ENCODE data around the gene OBSL1.

OBSL1 gene

DNA sequence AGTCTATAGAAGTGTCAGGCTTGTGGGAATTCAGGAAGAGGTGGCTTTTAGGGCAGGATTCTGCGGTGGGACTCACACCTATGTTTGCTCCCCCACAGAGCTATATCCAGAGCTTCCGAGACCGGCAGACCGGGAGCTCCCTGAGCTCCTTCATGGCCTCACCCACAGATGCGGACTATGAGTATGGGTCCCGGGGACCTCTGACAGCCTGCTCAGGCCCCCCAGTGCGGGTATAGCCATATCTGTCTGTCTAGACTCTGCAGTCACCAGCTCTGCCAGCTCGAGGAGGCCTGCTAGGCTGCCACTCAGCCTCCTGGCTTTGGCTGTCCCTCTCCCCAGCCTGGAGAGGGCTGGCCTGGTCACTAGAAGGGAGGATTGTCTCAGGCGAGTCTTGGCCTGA lies 21.7 kb downstream of the OBSL1 start:
- Histone ChIP-seq H3K4me3 (ENCODE audit: low read length) (no peak overlapping the region), H3K27me3 (ENCODE audit: control insufficient read depth, insufficient read depth, low read length) (no peaks in the 10 kb centered on the region; the same call in 1 of the 2 replicates), H3K36me3 (ENCODE audit: control insufficient read depth, insufficient read depth, low read length) (peaks cover 7% of the 10 kb centered on the region; the same call in 1 of the 2 replicates), H3K4me1 (ENCODE audit: control insufficient read depth, insufficient read depth, low read length) (0 out of 2 replicates have a peak, but pooled peaks cover 4% of the 10 kb centered on the region), H3K27ac (ENCODE audit: low read length) (no peak overlapping the region), H3K9me3 (ENCODE audit: control insufficient read depth, insufficient read depth, low read length) (no peaks in the 10 kb centered on the region)
- WGBS (ENCODE audit: insufficient coverage, insufficient read length): no CpG with 5 or more reads among the region's 9 CpGs
- no peak for DNase-seq (ENCODE audit: low read depth, low spot score)

DNA sequence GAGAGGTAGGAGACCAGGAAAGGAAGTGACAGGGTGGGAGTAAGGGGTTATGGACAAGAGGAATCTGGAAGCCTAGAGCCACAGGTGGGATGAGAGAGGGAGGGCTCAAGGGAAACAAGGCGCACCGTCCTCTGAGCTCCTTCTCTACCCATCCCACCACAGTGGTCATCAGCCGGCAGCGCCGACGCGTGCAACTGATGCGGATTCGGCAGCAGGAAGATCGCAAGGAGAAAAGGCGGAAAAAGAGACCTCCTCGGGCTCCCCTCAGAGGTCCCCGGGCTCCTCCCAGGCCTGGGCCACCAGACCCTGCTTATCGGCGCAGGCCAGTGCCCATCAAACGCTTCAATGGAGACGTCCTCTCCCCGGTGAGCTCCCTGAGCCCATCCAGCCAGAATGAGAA lies 22.3 kb downstream of the OBSL1 start:
- no peaks in the 10 kb centered on the region for H3K9me3 ChIP-seq (ENCODE audit: control insufficient read depth, insufficient read depth, low read length)
- WGBS (ENCODE audit: insufficient coverage, insufficient read length): no CpG with 5 or more reads among the region's 18 CpGs
- no peaks in the 10 kb centered on the region; the same call in 1 of the 2 replicates for H3K27me3 ChIP-seq (ENCODE audit: control insufficient read depth, insufficient read depth, low read length)

DNA sequence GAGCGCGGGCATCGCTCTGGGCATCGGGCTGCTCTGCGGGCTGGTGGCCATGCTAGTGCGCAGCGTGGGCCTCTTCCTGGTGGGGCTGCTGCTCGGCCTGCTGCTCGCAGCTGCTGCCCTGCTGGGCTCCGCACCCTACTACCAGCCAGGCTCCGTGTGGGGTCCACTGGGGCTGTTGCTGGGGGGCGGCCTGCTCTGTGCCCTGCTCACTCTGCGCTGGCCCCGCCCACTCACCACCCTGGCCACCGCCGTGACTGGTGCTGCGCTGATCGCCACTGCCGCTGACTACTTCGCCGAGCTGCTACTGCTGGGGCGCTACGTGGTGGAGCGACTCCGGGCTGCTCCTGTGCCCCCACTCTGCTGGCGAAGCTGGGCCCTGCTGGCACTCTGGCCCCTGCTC lies 23.7 kb downstream of the OBSL1 start:
- no peak for DNase-seq (ENCODE audit: low read depth, low spot score)
- no peaks in the 10 kb centered on the region for H3K27me3 ChIP-seq (ENCODE audit: control insufficient read depth, insufficient read depth, low read length)
- 0 out of 2 replicates have a peak, but pooled peaks cover 5% of the 10 kb centered on the region for H3K4me1 ChIP-seq (ENCODE audit: control insufficient read depth, insufficient read depth, low read length)
- WGBS (ENCODE audit: insufficient coverage, insufficient read length): no CpG with 5 or more reads among the region's 26 CpGs
- no peaks in the 10 kb centered on the region for H3K9me3 ChIP-seq (ENCODE audit: control insufficient read depth, insufficient read depth, low read length)
- no peak overlapping the region for H3K27ac ChIP-seq (ENCODE audit: low read length)
- no peak overlapping the region for H3K4me3 ChIP-seq (ENCODE audit: low read length)
- H3K36me3 ChIP-seq (ENCODE audit: control insufficient read depth, insufficient read depth, low read length): peaks cover 7% of the 10 kb centered on the region; the same call in 1 of the 2 replicates

More for the DNA sequence above, 22.3 kb downstream of the OBSL1 start:
- Histone ChIP-seq H3K36me3 (ENCODE audit: control insufficient read depth, insufficient read depth, low read length) (peaks cover 7% of the 10 kb centered on the region; the same call in 1 of the 2 replicates), H3K4me3 (ENCODE audit: low read length) (no peak overlapping the region), H3K27ac (ENCODE audit: low read length) (no peak overlapping the region), H3K4me1 (ENCODE audit: control insufficient read depth, insufficient read depth, low read length) (0 out of 2 replicates have a peak, but pooled peaks cover 5% of the 10 kb centered on the region)
- DNase-seq (ENCODE audit: low read depth, low spot score): no peak

DNA sequence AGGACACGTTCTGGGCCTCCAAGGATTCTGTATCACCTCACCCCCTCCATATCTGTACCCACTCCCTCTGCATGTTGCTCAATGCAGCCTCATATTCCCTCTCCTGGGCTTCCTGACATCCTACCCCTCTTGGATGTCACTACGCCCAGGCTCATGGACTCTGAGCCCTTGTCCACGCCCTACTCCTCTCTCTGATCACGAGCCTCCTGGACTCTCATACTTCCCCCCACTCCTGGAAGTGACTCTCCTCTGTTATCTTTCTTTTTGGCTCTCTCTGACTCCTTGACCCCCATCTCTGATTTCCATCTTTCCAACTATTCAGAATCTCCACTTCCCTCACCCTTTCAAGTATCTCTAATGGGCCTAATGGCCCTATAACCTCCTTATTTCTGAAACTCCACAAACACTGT lies 25.4 kb downstream of the OBSL1 start:
- Histone ChIP-seq H3K4me1 (ENCODE audit: control insufficient read depth, insufficient read depth, low read length) (0 out of 2 replicates have a peak, but pooled peaks cover 5% of the 10 kb centered on the region), H3K9me3 (ENCODE audit: control insufficient read depth, insufficient read depth, low read length) (no peaks in the 10 kb centered on the region), H3K27me3 (ENCODE audit: control insufficient read depth, insufficient read depth, low read length) (no peaks in the 10 kb centered on the region), H3K27ac (ENCODE audit: low read length) (no peak overlapping the region), H3K36me3 (ENCODE audit: control insufficient read depth, insufficient read depth, low read length) (peaks cover 7% of the 10 kb centered on the region; the same call in 1 of the 2 replicates), H3K4me3 (ENCODE audit: low read length) (no peak overlapping the region)
- DNase-seq (ENCODE audit: low read depth, low spot score): no peak
- no CpG with 5 or more reads among the region's 4 CpGs for WGBS (ENCODE audit: insufficient coverage, insufficient read length)

DNA sequence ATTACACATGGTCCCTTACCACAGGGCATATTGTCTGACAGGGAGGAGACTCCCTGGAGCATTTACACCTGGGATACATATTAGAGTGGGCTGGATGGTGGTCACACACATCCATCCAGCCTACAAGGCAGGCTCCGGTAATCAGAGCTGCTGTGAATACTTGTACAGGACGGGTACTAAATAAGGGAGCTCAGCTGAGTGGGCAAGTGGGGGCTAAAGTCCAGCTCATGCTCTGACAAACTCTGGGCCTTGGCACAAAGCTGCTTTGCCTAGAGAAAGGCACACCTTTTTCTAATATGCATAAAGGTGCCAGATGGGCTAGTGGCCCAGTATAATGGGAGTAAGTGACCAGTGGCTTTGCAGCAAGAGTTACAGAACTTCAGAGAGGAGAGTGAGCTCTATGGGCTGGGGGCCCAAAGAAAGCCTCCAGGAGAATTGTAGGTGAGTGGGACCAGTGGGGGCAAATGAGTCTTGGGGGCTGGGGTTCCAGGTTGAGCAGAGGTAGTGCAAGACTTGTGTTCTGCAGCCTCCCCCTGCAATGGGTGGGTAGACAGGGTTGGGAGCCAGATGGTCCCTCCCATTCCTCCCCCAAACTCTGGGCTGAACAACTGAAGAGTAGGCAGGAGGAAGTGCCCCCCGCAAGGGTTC lies 25.9 kb downstream of the OBSL1 start:
- no CpG with 5 or more reads among the region's 3 CpGs for WGBS (ENCODE audit: insufficient coverage, insufficient read length)
- DNase-seq (ENCODE audit: low read depth, low spot score): no peak
- H3K36me3 ChIP-seq (ENCODE audit: control insufficient read depth, insufficient read depth, low read length): peaks cover 8% of the 10 kb centered on the region
- H3K4me3 ChIP-seq (ENCODE audit: low read length): no peak overlapping the region
- no peaks in the 10 kb centered on the region for H3K27me3 ChIP-seq (ENCODE audit: control insufficient read depth, insufficient read depth, low read length)
- H3K27ac ChIP-seq (ENCODE audit: low read length): no peak overlapping the region
- H3K4me1 ChIP-seq (ENCODE audit: control insufficient read depth, insufficient read depth, low read length): 0 out of 2 replicates have a peak, but pooled peaks cover 3% of the 10 kb centered on the region
- no peaks in the 10 kb centered on the region for H3K9me3 ChIP-seq (ENCODE audit: control insufficient read depth, insufficient read depth, low read length)

DNA sequence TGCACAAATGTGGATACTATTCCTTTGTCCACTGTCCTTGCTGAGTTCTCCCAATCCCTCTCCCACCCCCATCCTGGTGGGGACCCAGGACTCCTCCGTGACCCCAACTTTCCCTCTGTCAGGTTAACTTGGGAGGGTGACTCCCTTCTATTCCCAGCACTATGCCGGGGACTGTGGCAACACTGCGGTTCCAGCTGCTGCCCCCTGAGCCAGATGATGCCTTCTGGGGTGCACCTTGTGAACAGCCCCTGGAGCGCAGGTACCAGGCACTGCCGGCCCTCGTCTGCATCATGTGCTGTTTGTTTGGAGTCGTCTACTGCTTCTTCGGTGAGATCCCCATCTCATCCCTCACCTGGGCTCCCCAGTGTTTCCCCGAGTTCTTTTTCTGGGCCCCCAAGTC lies 26.8 kb downstream of the OBSL1 start:
- Histone ChIP-seq H3K27ac (ENCODE audit: low read length) (no peak overlapping the region), H3K4me1 (ENCODE audit: control insufficient read depth, insufficient read depth, low read length) (0 out of 2 replicates have a peak, but pooled peaks cover 3% of the 10 kb centered on the region), H3K36me3 (ENCODE audit: control insufficient read depth, insufficient read depth, low read length) (peaks cover 17% of the 10 kb centered on the region), H3K9me3 (ENCODE audit: control insufficient read depth, insufficient read depth, low read length) (no peaks in the 10 kb centered on the region), H3K27me3 (ENCODE audit: control insufficient read depth, insufficient read depth, low read length) (no peaks in the 10 kb centered on the region), H3K4me3 (ENCODE audit: low read length) (peak overlapping the region; percentile 40; the same call in 1 of the 2 replicates)
- no peak for DNase-seq (ENCODE audit: low read depth, low spot score)
- no CpG with 5 or more reads among the region's 9 CpGs for WGBS (ENCODE audit: insufficient coverage, insufficient read length)

DNA sequence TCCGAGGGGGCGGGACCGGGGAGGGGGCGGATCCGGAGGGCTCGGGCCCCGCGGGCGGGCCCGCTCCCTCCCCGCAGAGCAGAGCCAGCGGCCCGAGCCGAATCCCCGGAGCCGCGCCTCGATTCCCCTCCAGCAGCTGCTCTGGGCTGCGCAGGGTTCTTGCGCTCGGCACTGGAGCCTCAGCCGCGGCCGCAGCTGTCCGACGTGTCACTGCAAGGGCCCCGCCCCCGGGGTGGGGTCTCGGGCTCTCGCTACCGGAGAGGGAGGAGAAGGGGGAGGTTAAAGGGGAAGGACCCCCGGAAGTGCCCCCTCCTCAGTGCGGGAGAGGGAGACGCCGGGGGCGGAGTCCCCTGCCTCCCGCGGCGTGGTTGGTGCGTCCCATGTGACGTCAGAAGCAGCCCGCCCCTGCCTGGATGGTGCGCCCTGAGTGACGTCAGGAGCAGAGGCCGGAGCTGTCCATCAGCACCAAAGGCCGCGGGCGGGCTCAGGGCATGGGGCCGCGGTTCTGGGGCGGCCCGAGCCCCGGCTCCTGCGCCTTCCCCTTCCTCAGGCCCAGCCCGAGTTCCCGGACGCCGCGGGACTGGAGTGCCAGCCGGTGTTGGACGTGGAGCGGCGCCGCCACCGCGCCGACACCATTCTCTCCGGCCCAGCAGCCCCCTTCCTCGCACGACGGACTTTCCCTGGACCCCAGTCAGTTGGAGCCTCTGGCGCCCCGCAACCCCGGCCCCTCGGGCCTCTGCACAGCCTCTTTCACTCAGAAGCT lies 27.6 kb downstream of the OBSL1 start, which contains the start of the genes CHPF and TMEM198:
TSS of gene CHPF (minus strand) at position 214 of the 763 bp plus-strand sequence. CDS start 271 bp downstream, outside the sequence.
TSS of gene TMEM198 (plus strand) at position 433 of the 763 bp plus-strand sequence. CDS start 700 bp downstream, outside the sequence.
- Histone ChIP-seq H3K27ac (ENCODE audit: low read length) (no peak within 1 kb of the TSS), H3K36me3 (ENCODE audit: control insufficient read depth, insufficient read depth, low read length) (peaks cover 22% of the 10 kb centered on the region), H3K9me3 (ENCODE audit: control insufficient read depth, insufficient read depth, low read length) (no peaks in the 10 kb centered on the region), H3K27me3 (ENCODE audit: control insufficient read depth, insufficient read depth, low read length) (no peaks in the 10 kb centered on the region), H3K4me3 (ENCODE audit: low read length) (peak within 1 kb of the TSS; percentile 97), H3K4me1 (ENCODE audit: control insufficient read depth, insufficient read depth, low read length) (0 out of 2 replicates have a peak, but pooled peaks cover 3% of the 10 kb centered on the region)
- DNase-seq (ENCODE audit: low read depth, low spot score): peak; percentile 94
- no CpG with 5 or more reads among the region's 75 CpGs for WGBS (ENCODE audit: insufficient coverage, insufficient read length)

DNA sequence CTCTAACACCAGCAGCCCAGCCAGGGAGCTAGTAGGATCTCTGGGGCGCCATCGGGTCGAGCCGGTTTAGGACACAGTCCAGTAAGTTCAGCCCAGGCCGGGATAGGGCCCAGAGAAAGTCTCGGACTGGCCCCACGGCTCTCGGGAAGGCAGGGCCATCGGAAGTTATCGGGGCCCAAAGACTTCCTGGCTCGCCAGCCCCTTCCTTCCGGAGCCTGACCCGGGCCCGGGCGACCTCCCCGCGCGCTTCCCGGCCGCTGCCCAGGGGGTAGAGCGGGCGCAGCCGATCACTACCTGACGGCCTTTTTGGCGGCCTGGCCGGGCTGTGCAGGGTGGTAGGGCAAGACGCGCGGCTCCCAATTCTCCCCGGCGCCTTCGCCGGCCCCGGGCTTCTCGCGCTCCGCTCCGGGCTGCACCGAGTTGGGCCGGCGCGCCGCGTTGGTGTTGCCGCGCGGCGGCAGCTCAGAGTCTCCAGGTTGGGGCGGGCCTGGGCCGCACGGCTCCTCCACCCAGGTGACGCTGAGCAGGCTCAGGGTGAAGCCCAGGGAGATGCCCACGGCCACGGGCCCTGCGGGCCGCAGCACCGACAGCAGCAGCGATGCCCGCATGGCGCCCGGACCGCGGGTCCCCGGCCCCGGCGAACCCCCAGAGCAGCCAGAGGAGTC lies 28.3 kb downstream of the OBSL1 start:
- DNase-seq (ENCODE audit: low read depth, low spot score): no peak
- H3K27ac ChIP-seq (ENCODE audit: low read length): no peak overlapping the region

DNA sequence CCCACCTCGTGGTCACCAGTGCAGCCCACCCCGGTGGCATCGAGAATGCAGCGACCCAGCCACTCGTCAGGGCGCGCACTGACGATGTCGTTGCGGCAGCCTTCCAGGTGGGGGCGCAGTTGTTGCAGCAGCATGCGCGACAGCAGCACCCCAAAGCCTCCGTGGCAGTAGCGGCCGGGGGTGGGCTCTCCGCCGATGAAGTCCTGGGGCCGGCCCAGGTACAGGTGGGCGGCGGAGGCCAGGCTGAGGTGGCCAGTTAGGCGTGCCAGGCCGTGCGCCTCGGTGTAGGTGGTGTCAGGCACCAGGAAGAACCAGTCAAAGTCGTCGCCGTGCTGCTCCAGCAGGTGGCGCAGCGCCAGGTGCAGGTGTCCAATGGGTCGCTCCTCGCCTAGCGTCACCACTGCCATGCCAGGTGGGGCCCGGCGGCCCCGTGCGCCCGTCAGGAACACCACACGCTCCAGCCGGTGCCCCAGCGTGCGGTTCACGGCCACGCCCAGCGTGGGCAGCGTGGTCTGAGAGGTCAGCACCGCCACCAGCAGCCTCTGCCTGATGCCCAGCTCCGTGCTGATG lies 29.6 kb downstream of the OBSL1 start:
- Histone ChIP-seq H3K9me3 (ENCODE audit: control insufficient read depth, insufficient read depth, low read length) (no peaks in the 10 kb centered on the region), H3K4me1 (ENCODE audit: control insufficient read depth, insufficient read depth, low read length) (peaks cover 11% of the 10 kb centered on the region; the same call in 1 of the 2 replicates), H3K27ac (ENCODE audit: low read length) (no peak overlapping the region), H3K36me3 (ENCODE audit: control insufficient read depth, insufficient read depth, low read length) (peaks cover 15% of the 10 kb centered on the region), H3K4me3 (ENCODE audit: low read length) (peak overlapping the region; percentile 11; the same call in 1 of the 2 replicates), H3K27me3 (ENCODE audit: control insufficient read depth, insufficient read depth, low read length) (no peaks in the 10 kb centered on the region)
- no CpG with 5 or more reads among the region's 48 CpGs for WGBS (ENCODE audit: insufficient coverage, insufficient read length)
- no peak for DNase-seq (ENCODE audit: low read depth, low spot score)

More for the DNA sequence above, 28.3 kb downstream of the OBSL1 start:
- Histone ChIP-seq H3K36me3 (ENCODE audit: control insufficient read depth, insufficient read depth, low read length) (peaks cover 22% of the 10 kb centered on the region), H3K4me3 (ENCODE audit: low read length) (peak overlapping the region; percentile 97), H3K9me3 (ENCODE audit: control insufficient read depth, insufficient read depth, low read length) (no peaks in the 10 kb centered on the region), H3K4me1 (ENCODE audit: control insufficient read depth, insufficient read depth, low read length) (peaks cover 5% of the 10 kb centered on the region; the same call in 1 of the 2 replicates), H3K27me3 (ENCODE audit: control insufficient read depth, insufficient read depth, low read length) (no peaks in the 10 kb centered on the region)
- WGBS (ENCODE audit: insufficient coverage, insufficient read length): no CpG with 5 or more reads among the region's 66 CpGs
